Measurements from ENCODE around the gene TEDDM1.

The TEDDM1 gene

DNA sequence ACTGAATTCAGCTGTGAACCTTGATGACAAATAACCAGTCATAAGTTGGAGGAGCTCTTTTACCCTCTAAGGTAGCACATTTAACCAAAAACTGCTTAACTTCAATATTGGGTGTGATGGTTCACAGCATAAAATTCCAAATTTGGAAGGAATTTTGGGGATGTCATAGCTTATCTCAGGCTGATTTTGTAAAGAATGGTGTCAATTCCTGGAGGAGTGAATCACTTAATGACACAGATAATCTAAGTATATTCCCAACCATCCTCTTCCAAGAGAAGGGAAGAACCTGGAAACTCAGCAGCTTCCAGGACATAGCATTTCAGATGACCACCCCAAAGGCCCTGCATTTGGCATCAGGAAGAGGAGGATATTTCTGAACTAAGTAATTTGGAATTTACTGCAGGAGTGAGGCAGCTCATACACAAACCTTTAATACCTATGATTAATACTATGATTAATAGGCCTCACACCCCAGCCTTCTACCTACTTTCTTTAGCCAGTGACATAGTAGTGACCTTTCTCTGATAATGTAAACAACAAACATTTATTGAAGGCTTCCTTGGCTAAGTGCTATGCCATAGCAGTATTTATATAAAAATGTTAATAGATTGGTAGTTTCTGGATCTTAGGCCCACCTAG, 23.4 kb downstream of the TEDDM1 start:
- no peak for DNase-seq

DNA sequence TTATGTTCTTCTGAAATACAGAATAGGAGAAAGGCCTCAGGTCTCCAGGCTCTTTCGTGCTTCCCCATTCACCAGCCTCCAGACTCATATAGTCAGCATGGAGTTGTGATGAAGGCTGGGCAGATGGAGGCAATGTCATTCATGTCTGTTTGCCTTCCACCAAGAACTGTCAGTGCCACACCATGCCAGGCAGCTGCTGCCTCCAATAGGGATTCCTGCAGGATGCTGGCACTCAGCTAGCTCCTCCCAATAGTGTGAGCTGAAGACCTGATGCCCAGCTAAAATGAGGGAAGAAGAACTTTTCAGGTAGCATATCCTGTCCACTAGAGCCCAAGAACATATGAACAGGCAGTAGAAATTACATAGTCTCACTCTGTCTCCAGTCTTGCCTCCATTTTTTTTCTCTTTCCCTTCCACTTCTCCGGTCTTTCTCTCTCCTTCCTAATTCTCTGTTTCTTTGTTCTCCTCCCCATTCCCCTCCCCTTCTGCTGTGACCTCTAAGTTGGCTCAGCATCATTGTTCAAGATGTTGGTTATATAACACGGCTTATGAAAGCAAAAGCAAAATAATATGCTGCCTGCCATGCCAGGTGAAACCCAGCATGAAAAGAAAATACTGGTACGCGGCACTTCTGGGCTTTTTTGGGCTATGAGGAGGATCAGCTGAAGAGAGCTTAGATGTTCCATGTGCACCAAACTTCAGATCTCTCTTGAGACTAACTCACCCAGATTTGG, 26.2 kb downstream of the TEDDM1 start:
- DNase-seq = no peak

DNA sequence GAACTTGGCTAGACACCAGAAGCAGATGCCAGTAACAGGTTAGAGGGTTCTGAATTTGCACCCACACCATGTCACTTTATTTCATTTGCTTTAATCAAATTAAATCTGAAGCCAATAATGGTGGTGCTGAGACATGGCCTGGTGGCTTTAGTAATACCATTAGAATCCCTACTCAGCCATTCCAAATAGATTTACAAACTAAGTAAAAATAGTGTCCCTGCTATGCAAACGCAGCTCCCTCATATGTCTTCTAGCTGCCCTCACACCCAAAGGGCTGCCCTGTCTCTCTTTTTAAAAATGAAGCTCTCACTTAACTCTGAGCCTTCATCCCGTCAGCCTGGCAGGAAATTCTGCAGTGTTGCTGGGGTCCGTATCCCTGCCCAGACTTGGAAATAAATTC, 29.9 kb downstream of the TEDDM1 start:
- no peak for DNase-seq

DNA sequence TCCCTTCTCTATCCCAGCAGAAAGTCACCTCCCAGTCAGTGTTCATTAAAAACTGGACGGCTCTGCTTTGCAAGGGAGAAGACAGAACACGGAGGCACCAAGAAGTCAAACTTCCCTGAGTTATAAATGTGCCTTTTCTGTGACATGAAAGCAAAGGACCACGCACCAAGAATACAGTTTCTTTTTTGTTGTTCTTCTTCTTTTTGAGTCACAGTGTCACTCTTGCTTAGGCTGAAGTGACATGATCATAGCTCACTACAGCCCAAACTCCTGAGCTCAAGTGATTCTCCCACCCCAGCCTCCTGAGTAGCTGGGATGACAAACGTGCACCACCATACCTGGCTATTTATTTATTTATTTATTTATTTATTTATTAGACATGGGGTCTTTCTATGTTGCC, 31.6 kb downstream of the TEDDM1 start:
- no peak for DNase-seq

DNA sequence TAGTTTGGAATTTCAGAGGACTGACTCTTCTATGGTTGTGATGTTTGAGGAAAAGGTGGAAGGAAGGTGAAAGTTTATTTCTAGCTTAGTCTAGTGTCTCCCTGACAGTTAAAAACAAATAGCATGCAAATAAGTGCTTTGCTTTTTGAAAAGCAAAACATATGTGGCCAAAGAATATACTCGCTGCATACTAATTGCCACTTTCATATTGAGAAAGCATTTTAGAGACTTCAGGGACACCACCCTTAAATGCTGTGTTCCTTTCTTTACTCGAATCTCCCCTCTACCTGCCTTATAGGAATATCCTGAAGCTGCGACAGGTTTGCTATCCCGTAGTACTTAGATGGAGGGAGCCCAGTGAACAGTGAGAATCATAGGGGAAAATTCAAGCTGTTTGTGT, 32.1 kb downstream of the TEDDM1 start:
- no peak for DNase-seq

DNA sequence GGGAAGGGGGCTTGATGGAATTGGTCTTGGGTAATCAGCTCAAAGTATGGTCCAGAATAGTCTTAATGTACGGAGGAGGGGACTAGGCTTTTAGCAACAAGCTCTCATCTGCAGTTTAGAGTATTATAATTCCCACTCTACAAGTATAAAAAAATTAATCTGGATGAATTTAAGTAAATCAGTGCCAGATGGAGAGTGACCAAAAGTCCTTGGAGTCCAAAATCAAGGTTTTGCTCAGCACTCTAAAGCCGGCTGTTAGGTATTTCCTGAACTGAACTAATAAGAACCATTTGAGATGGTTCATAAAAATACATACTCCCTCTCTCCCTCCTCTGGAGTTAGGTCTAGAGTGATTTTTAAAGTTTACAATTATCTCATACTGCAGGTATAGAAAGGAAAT, 32.5 kb downstream of the TEDDM1 start:
- DNase-seq = no peak

DNA sequence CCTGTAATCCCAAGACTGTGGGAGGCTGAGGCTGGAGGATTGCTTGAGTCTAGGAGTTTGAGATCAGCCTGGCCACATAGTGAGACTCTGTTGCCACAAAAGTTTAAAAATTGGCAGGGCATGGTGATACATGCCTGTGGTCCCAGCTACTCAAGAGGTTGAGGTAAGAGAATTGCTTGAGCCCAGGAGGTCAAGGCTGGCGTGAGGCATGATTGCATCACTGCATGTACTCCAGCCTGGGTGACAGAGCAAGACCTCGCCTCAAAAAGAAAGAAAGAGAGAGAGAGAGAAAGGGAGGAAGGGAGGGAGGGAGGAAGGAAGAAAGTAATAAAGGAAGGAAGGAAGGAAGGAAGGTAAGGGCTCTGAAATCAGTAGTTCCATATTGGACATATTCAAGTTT, 33.9 kb downstream of the TEDDM1 start:
- no peak for DNase-seq

DNA sequence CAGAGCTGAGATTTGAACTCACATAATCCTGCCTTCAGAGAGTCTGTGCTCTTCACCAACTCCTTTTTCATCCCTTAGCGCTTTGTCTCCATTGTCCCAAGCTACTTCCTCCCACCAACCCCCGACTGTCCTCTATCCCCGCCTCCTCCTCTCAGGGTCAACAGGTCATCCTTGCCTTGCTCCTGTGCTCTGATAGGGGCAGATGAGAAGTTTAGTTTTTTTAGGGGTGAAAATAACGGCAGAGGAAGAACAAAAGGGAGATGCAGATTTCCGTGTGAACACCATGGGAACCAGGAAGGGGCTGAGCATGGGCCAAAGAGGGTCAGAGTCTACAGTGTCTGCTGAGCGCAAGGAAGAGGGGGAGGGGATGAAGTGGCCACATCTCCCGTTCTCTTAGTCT, 40.8 kb downstream of the TEDDM1 start:
- no peak for DNase-seq

DNA sequence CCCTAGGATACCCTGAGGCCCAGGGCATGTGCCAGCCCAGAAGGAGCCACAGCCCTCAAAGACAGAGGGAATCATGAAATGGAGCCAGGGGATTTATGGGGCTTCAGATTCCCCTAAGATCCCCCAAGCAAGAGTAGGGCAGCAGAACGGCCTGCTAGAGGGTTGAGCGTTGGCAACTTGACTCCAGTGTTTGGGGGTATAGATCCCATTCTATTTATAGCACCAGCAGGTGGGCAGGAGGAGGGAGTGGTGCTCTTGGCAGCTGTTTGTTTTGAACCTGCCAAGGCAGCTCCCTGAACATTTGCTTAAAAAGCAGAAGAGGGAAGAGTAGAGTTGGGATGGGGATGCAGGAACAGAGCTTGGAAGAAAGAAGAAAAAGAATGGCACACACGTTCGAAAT, 42.6 kb downstream of the TEDDM1 start:
- no peak for DNase-seq

DNA sequence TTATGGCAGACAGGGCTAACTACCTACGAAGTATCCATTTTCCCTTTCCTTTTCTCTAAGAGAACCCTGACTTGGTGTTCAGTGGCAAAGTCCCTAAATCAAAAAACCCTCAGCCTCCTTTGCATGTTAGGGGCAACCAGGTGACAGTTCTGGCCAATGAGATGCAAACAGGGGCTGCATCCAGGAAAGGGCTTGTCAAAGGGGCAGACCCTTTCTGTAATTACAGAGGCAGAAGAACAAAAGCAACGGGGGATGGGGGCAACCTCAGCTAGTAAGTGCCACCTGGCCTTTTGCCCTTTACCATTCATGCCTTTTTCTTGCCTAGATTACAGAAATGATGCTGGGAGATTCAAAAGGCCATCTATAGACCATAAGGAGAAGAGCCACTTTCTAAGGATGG, 43.3 kb downstream of the TEDDM1 start:
- DNase-seq = no peak

DNA sequence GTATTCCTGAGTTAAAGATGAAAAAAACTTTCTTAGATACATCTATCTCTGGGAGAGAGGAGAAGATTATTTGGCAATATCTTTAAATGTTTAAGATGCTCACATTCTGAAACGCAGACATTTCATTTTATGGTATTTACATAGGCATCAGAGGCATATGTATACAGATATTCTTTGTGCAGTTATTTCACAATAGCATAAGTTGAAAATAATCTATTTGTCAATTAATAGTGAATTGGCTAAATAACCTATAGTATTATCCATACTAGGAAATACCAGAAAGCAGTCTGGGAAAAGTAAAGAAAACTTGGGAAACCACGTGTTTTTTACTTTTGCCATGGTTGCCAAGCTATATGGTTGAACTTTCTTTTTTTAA, 44.8 kb downstream of the TEDDM1 start:
- DNase-seq = no peak

DNA sequence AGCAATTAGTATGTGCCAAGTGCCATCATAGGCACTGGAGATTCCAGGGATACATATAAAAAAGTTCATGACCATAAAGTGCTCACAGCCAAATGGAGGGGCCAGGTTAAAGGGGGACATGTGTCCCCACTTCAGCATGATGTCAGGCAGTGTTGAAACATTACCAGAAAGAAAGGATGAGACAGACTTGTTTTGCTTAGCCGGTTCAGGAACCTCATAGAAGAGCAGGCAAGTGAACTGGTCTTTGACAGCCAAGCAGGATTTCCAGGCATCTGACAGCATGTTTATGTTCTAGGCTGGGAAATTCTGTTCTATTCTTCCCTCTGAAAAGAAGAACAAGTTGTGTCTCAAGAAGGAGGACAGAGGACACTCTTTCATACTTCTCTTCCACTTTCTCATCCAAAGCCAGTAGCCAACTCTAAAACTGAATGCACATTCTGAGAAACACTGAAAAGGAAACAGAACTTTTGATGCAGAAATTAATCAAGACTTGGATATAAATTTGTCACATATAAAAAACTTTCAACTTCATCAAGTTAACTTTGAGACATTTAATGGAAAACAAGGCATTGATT, 48.6 kb downstream of the TEDDM1 start:
- no peak for DNase-seq

DNA sequence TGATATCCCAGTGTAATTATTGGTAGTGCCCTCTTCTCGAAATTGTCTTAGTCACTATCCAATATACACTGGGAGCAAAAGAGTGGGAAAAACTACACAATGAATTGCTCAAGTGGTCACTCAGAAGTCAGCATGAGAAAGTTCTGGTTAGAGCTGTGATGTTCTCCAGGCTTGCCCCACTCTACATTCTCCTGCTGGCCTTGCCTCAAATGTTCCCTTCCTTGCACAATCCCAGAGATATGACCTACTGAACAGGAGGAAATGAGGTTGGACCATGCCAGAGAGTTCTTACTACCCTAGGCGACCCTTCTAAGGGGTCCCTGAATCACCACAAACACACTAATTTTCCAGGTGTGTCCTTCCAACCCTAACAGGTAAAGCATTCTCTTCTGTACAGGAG, 49.6 kb downstream of the TEDDM1 start:
- no peak for DNase-seq

DNA sequence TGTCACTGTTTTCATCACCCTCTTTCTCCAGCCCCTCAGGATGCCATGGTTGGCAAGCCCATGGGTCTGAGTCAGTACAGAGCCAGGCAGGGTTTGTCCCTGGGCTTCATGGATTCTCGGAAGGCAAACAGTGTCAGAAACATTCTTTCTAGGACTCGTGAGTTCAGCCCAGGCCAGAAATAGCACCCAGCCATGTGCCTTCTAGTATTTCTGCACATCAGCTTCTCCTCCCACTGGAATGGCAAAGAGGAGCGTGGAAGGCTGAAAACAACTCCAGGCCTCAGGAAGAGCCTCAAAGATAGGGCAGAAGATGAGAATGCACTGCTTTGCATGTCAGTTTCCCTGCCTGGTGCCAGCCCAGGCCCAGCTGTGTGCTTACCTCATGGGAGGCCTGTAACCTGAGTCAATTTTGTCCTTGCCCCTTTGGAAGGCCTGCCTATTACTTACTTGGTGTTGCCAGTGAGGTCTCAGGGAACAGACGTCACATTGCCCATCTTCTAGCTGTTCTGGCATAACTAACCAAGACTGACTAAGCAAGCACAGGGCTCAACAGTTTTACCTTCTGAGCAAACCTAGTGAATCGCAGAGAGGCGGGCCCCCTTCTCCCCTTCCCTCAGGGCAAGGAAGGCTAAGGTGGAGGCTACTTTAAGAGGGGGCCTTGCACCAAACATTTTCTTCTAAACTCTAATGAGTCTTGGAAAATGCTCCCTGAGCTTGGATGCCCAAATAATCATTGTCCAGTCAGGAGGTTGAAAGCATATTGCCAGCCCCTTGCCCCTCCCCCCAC, 51.3 kb downstream of the TEDDM1 start:
- DNase-seq = no peak

Measured in stimulated activated CD4-positive, alpha-beta T cell treated with anti-CD3 and anti-CD28 coated beads, Interleukin-4, amount 100 ng/mL, for 24 hours (primary cell).